Forelimb muscle (tissue), 1 donor: ENCODE measurements around the gene LRRC14B. TPM values are rescaled to one million over a fixed set of nuclear protein-coding genes. Genes with fewer than 3 reads are reported as not detected.
"Not testable (repeated sequence)": the region's sequence is repeated elsewhere in the genome, so short reads cannot be mapped to it uniquely, and the experiment has no call there.

Source experiments
- DNase-seq: peaks from one replicate; pipeline ENCODE4 v3.0.0-alpha.2; 2013; ENCODE audit warnings: low read depth
- polyA plus RNA-seq: library from polyadenylated mRNA; unstranded; fragments of 120-200 nt; gene quantifications from one replicate; pipeline ENCODE4 v1.2.1, GENCODE V29; 2013; ENCODE audit not compliant: insufficient read length

The LRRC14B gene
- polyA plus RNA-seq, 1 donor = 31.4 TPM

DNA sequence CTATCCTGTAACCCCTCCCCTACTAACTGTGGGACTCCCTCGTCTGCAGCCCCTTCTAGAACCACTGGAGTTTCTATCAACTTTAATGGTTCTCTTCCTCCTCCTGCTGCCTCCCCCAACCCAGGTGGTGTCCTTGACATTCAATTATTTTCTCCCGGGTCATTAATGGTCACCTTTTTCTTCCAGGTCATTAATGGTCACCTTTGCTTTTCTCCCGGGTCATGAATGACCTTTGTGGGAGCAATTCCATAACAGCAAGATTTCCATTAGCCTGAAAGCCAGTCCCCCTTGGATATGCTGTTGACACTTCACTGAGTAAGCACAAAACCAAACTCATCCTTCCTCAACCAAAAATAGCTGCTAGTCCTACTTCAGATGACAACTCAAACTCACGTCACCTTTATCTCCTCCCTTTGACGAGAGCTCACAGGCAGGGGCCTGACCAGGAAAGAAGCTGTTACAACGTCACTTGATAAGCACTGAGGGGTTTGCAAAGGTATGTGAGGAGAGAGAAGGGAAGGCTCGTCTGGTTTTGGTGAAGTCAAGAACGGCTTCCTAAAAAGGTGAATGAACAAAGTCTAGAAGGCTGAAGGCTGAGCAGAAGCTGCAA lies 15.7 kb downstream of the LRRC14B start:
- DNase-seq = no peak

DNA sequence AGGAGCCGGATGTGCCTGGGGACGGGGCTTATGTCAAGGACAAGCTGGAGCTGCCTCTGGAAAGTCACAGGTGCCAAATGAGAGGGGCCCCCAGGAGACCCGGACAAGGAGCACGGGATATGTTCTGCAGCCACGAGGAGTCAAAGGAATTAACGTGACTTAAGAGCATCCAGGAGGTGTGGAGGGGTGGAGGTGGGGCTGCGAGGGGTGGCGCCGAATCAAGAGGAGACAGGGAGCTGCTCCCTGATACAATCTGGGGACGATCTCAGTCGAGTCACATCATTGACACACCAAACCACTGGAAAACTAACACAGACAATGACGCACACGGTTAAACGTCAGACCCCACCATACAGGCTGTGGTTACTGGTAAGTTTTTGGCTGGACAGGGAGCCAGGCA lies 16.3 kb downstream of the LRRC14B start:
- DNase-seq = no peak

DNA sequence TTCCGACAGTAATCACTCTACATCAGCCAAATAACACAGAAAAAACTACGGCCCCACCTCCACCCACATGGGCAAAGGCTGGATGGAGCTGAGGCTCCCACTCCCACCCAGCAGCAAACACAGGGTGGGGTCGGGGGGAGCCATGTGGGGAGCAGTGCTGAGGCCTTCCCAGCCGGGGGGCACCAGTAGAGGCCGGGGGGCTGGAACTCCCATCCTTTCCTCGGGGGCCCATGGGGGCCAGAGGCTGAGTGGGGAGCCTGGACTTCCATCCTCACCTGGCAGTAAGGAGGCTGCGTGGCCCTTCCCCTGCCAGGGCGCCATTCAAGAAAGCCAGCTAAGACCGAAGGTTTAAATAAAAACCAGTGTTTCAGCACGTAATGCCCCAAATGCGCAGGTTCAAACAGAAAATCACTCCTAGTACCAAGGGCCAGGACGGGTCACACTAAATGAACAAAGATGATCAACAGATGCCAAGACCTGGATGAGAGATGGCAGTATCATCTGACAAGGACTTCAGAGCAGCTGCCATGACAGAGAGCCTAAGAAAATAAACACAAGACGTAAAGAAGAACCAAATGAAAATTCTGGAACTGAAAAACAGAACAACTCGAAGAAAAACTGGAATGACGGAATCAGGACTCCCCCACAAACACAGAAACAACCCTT lies 17.3 kb downstream of the LRRC14B start:
- no peak for DNase-seq

DNA sequence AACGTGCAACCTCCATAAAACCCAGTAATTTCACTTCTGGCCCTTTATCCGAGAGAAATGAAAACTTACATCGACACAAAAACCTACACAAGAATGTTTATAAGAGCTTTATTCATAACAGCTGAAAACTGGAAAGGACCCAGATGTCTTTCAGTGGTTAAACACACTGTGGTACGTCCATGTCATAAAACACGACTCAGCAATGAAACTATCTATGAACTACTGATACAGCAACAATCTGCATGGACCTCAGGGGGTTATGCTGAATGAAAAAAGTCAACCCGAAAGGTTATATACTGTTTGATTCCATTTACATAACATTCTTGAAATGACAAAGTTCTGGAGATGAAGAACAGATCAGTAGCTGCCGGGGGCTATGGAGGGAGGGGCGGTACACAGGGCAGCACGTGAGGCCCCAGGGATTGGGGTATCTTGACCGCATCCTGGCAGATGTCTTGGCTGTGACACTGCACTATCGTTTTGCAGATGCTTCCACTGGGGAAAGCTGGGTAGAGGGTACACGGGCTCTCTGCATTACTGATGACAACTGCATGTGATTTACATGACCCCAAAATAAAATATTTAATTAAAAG lies 22.6 kb downstream of the LRRC14B start:
- DNase-seq = no peak

DNA sequence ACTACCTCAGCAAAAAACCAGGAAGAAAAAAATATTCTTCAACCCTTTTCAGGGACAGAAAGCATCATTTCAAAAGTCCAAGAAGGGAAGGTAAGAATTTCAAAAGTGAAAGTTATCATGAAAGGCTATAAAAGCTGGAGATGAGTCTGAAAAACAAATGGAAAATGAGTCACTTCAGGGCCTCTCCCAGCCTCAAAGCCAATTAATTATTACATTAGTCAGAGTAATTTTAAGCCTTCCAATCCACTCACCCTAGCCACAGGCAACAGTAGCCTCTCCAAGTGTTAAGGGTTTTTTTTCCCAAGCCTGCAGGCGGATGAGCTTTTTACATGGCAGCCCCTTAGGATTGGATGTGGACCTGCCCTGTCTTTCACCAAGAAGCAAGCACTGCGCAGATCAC lies 24.0 kb downstream of the LRRC14B start:
- DNase-seq = not testable (repeated sequence)

DNA sequence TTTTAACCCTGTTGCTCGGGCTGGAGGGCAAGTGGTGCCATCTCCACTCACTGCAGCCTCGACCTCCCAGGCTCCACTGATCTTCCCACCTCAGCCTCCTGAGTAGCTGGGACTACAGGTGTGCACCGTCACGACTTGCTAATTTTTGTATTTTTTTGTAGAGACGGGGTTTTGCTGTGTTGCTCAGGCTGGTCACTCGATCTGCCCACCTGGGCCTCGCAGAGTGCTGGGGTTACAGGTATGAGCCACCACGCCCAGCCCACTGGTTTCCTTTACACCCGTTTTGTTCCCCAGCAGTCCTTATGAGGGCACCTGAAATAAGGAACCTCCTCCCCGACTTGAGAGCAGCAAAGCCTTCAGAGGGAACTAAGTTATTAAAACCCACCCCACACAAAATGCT lies 24.8 kb downstream of the LRRC14B start:
- not testable (repeated sequence) for DNase-seq

DNA sequence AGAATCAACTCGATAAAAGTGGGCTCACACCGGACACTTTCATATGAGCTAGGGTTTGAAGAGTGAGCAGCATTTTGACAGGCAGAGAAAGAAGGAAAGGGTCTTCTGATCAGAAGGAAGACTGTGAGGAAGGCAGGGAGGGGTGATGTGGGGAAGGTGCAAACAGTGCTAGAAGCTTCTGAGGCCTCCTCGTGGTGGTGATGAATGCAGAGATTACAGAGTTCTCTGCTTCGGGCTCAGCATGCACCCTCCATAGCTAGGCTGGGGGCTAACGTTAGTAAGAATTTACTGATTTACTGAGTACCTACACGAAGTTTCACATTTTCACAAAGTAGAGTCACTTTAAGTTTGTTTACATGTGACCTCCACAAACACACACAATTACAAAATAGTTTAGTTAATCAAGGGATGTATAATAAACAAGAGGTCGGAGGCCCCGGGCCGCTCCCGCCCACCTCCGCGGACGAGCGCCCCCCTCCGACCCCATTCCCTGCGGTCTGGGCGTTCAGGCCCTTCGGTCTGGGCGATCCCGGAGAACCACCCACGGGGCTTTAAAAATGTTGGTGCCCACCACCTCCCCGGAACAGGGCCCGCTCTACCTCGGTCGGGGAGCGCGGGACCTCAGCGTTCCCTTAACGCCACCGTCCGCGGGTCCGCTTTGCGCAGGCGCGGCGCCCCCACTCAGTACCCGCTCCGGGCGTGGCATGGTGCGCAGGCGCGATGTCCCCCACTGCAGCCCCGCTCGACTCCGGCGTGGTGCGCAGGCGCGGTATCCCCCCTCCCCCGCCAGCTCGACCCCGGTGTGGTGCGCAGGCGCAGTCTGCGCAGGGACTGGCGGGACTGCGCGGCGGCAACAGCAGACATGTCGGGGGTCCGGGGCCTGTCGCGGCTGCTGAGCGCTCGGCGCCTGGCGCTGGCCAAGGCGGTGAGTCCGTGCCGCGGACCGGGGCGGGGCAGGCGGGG lies 26.5 kb downstream of the LRRC14B start, which contains the start of the genes CCDC127 and SDHA:
CCDC127 (minus strand) TSS at position 660 of the 963 bp plus-strand sequence. CDS start 1,304 bp downstream, outside the sequence.
SDHA (plus strand) TSS at position 827 of the 963 bp plus-strand sequence; CDS start at position 863, 36 bp downstream.
- peak; percentile 86 for DNase-seq

DNA sequence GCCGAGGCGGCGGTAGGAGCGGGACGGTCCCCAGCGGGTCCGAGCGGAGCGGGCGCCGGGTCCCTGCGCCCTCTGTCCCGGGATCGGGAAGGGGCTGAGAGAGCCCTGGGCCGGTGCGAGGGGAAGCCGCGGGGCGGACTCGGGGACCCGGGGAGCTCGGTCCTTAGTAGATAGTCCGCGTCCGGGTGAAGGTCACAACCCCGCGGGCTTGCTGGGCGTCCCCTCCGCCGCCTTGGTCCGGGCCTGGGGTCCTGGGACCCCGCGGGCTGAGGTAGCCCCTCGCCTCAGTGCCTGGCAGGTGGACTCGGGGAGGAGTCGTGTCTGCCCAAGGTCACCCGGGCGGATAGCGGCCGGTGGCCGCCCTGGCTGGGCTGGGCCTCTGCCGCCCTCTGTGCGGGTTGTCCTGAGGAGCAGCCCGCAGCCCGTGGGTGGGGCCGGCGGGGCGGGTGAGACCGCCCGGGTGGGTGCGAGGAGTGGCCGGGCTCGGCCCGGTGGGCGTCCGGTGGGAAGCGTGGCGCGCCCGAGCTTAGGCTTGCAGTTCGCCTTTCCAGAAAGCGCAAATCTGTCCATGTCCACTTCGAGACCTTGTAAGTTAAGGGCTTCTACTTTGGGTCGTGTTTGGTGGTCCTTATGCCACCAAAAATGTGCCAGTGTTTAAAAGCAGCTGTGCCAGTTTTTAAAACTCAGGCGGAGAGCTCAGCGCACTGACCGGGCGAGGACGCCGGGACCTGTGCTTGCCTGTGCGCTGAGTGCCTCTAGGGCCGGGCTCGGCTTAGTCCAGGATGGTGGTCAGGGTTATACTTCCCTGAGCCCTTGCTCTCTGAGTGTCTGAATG lies 27.4 kb downstream of the LRRC14B start:
- DNase-seq = no peak

DNA sequence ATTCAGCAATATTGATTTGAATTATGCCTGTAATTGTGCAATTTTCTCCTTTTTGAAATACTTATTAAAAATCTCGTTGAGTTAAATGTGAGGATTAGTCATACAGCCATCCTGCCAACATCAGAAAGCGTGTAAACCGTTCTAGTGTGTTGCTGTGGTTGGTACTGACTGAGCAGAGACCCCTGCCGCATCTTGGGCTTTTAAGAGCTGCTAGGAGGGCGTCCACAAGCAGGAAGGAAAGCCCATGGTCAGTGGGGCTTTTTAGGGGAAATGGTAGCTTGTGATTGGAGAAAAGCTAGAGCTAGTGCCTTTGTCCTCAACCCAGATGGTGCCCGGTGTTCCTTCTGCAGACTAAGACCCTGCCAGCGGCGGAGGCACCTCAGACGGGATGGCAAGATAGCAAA lies 28.2 kb downstream of the LRRC14B start:
- DNase-seq = no peak

DNA sequence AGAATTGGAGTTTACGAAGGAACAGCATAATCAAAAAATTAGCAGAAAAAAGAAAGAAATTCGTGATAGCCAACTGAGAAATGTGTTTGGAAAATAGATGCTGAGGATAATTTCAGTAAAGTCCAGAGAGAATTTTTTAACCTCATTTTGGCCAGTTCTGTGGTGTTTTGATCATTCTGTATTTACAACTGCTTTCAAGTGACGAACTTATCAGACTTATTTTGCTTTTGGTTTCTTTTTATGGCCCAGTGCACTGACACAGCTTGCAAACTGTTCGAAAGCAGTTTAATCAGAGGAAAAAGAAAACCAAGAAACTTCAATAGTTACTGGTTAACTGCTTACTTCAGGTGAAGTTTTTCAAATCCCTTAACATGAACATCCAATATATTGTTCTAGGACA lies 28.7 kb downstream of the LRRC14B start:
- no peak for DNase-seq

DNA sequence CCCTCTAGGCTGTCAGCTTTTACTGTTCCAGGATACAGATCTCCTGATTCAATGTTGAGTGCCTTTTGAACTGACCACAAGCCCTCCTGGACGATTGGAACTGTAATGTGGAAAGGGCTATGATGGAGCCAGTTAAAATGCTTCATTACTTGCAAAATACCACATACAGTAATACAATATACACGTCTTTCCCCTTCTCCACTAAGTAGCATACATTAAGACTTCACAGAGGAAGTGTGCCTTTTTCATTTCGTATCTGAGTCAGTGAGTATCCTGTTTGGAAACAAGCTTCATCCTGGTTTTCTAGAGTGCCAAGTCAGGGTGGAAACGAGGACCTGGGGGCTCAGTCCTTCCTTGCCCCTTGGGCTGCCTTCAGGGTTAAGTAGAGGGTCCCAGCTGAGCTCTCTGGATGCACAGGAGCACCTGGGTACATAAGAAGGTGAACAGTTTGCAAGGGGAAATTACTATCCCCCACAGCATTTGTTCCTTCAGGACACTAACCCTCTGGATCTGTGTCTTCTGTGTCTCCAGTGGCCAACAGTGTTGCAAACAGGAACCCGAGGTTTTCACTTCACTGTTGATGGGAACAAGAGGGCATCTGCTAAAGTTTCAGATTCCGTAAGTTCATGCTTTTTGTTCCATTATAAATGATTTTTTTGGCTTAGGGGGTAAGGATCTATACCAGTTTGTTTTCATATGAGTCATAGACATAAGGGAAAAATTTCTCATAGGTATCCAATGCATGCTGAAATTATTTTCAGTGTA lies 31.8 kb downstream of the LRRC14B start:
- not testable (repeated sequence) for DNase-seq

DNA sequence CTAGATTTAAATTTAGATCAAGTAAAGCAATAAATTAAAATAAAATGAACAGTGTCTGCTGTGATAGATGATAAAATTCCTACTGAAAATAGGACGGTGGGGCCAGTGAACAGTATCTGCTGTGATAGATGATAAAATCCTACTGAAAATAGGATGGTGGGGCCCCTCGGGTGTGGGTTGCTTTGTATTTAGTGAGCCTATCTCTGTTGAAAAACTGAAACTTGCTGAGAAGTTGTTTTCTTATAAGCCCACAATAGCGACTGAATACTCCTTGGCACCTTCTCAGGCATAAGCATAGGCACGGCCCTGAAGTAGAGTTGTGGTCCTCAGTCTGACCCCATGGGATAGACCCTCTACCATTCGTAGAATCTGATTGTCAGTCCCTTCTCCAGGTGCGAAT lies 32.5 kb downstream of the LRRC14B start:
- no peak for DNase-seq

DNA sequence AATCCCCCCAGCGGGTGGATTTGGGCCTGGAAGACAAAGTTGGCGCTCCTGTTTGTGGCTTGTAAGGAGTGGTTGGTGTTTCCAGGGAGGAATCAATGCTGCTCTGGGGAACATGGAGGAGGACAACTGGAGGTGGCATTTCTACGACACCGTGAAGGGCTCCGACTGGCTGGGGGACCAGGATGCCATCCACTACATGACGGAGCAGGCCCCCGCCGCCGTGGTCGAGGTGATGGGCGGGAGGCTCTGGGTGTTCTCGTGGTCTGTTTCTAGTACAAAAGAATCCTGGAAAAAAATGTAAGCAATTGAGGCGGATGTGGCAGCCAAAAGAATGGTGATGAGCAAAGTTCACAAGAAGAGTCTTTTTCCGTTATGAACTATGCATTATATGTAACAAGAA lies 34.0 kb downstream of the LRRC14B start:
- no peak for DNase-seq

DNA sequence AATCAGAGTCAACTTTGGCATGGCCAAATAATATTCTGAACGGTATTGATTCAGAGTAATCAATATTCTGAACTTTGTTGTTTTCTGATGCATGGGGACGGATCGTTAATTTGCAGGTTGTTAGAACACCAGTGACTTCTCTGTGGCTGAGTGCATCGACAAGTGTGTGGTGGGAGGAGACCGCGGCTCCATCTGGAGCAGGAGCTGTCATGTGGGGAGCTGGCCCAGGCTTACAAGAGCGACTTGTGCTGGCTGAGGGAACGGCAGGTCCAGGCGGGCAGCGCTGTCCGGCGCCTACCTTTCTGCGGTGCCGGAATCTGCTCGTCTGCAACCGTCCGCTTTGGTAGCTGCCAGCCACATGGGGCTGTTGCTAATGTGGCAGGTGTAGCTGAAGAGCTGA lies 36.1 kb downstream of the LRRC14B start:
- not testable (repeated sequence) for DNase-seq

DNA sequence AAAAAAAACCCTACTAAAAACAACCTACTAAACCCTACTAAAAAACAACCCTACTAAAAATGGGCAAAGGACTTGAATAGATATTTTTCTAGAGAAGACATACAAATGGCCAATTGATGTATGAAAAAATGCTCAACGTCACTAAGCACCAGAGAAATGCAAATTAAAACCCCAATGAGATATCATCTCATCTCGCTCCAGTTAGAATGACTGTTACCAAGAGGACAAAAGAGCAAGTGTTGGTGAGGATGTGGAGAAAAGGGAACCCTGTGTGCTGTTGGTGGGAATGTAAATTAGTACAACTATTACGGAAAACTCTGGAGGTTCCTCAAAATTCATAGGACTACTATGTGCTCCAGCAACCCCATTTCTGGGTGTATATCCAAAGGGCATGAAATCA lies 37.6 kb downstream of the LRRC14B start:
- DNase-seq = no peak

DNA sequence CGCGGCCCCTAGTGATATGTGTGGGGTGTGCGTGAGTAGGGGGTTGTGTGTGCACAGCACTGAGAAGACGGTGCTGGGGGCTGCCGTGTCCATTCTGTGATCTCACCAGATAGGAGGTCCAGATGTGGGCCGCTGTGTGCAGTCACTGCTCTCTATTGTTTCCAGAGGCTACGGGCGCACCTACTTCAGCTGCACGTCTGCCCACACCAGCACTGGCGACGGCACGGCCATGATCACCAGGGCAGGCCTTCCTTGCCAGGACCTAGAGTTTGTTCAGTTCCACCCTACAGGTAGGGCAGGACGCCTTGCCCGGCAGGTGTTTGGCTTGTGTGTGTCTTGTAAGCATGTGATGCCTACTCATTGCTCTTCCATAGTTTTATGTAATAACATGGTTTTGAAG lies 39.4 kb downstream of the LRRC14B start:
- no peak for DNase-seq

DNA sequence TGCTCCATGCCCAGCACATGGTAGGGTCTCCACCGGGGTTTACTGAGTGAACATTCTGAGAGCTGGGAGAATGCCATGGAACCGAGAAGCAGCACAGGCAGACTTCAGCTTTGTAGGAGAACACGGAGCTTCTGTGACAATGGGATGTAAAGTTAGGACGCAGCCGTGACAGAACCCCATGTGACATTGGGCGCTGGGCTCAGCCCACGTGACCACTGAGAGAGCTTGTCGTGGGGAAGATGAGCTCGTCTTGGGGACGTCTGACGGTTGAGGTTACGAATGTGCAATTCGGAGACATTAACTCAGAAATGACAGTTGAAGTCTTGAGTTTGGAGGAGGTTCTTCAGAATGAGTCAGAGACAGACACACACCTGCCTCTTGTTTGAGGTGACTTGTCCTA lies 40.4 kb downstream of the LRRC14B start:
- no peak for DNase-seq

DNA sequence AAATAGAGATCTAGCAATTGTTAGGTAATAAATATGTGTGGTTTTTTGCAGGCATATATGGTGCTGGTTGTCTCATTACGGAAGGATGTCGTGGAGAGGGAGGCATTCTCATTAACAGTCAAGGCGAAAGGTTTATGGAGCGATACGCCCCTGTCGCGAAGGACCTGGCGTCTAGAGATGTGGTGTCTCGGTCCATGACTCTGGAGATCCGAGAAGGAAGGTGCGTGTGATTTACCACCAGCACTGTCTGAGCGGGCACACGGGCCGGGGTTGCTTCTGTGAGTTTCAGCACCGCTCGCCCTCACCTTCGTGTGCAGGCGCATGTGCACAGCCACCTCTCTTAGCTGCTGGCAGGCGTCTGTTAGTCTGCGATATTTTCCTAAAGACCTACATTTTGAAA lies 42.1 kb downstream of the LRRC14B start:
- not testable (repeated sequence) for DNase-seq

DNA sequence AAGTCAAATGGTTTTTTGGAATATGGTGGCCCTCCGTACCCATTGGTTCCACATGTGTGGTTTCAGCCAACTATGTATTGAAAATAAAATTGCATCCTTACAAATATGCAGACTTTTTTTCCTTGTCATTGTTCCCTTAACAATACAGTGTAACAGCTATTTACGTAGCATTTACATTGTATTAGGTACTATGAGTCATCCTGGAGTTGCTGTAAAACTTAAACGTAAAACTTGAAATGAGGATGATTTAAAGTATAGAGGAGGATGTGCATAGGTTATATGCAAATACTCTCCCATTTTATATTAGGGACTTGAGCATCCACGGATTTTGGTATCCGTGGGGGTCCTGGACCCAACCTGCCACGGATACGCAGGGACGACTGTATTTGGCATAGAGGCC lies 43.2 kb downstream of the LRRC14B start:
- DNase-seq = no peak

DNA sequence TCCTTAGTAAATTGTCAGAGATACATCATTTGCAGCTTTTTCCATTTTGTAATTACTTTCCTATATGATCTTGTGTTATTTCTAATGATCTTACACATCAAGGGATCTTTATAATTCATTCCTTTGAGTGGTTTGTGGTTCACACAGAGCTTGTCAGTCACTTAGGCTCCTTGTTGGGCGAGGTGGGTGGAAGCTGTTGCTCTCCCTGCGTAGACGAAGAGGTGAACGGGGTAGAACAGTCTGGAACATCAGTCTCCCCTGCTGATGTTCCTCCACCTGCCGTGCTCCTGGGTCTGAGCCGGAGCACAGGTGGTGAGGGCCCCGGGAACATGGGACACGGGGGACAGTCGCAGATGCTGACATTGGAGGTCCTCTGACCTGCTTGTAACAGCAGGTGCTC lies 44.2 kb downstream of the LRRC14B start:
- DNase-seq = not testable (repeated sequence)
